GM10266 (cell line): ENCODE results near the gene NTRK2.

Experiments used
- DNase-seq: peaks from one replicate; pipeline ENCODE4 v3.0.0; 2012; ENCODE audit errors: extremely low spot score
- TF ChIP-seq, protein P1 (sequence below): IDR thresholded peaks from 2 replicates; pipeline ENCODE4 v1.5.1; 2012; ENCODE audit warnings: mild to moderate bottlenecking, low read depth; ENCODE audit not compliant: control insufficient read depth, insufficient read depth; ENCODE audit errors: missing control alignments

The NTRK2 gene

DNA sequence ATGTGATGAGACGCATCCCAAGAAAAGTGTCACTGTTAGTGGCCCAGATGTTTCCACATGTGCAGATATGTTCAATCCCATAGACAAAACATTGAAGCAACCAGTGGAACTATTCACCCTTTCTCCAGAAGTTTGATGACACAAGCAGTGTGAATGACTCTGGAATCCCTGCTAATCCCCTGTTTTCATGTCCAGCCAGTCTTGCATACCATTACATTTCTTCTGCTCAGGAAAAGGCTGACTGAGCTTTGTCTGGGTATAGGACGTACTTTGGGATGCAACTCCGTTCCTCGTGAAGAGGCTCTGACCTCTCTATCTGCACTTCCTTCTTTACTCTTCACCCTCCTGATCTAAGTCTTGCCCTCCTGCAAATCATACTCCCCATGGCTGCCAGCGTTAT, 172.4 kb downstream of the NTRK2 start:
- no peak for DNase-seq
- TF ChIP-seq, protein P1, sequence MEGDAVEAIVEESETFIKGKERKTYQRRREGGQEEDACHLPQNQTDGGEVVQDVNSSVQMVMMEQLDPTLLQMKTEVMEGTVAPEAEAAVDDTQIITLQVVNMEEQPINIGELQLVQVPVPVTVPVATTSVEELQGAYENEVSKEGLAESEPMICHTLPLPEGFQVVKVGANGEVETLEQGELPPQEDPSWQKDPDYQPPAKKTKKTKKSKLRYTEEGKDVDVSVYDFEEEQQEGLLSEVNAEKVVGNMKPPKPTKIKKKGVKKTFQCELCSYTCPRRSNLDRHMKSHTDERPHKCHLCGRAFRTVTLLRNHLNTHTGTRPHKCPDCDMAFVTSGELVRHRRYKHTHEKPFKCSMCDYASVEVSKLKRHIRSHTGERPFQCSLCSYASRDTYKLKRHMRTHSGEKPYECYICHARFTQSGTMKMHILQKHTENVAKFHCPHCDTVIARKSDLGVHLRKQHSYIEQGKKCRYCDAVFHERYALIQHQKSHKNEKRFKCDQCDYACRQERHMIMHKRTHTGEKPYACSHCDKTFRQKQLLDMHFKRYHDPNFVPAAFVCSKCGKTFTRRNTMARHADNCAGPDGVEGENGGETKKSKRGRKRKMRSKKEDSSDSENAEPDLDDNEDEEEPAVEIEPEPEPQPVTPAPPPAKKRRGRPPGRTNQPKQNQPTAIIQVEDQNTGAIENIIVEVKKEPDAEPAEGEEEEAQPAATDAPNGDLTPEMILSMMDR: no peak

DNA sequence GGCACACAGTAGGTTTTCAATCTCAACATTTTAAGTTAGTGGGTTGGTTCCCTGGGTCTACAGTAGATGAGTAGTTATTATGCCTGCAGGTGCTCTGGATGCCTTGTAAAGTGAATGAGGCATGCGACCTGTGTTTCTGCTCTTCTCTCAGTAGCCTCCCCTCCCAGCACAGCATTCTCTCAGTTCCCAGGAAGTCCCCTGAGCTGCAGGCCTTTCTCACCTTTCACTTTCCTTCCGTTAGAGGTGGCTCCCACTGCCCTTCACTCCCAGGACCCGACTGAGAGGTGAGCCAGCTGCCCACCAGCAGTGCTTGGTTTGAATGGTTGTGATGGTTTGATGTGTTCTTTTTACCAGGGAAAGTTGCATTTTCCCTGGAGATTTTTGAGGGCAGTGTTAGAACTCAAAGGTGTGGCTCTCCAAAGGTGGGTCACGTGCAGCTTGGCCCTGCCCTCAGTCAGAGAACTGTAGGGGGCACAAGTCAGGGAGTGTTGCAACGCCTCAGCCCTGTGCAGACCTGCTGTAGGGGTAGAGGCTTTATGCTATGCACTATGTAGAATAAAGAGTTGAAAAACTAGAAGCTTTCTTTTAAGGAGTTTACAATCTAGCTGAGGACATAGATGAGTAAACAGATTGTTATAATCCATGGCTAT, 173.8 kb downstream of the NTRK2 start:
- DNase-seq: no peak
- TF ChIP-seq, protein P1: no peak

DNA sequence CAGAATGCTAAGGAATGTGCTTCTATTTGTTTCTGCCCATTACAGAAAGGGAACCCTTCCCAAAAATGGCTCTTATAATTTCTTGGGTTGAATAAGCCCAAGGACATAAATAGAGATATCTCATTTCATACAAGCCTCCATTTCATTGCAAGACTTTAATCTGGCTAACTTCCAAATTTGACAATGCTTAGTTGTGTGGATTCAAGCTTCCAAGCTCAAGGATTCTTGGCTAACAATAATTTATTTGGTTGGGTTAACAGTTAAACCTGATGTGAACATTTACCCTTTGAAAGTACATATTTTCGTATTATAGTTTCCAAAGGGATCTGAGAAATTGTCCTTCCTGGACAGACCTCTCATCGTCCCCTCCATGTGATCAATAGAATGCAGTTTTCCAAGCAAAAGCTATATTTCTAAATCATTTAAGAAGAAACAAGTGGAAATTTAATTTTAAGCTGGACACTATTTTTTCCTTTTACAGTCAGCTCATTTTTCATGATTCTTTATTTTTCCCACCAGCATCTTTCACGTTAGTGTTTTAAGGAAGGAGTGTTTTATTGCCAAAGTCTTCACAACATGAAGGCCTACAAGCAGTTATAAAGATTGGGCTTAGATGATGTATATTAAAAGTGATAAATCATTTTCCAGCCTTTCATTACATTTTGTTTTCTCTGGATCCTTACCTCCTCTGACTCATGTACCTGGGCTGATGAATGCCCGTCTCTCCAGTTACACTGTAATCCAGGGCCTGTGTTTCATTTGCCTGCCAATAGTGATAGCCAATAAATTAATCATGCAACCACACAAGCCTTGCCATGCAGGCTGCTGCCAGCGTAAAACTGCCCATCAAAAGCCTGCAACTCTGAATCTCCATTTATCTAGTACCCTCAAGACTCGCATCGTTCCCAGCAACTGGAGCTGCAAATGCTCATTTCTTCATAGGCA, 176.7 kb downstream of the NTRK2 start:
- no peak for DNase-seq
- TF ChIP-seq, protein P1: no peak

DNA sequence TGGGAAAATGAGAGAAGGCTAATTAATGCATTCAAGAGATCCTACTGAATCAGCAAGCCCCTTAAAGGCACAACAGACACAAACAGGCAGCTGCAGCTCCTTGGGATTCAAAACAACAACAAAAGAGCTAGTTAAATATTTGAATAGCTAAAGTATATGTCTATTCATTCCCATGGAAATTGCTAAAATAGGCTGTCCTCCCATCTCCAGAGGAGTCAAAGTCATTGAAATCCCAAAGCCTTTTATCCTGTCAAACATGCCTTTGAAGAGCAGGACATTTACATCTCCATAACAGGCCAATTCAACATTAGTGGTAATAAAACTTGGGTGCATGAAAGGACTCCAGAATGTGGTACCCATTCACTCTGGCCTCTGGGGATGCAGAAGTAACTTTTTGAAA, 177.4 kb downstream of the NTRK2 start:
- DNase-seq: no peak
- TF ChIP-seq, protein P1: no peak

DNA sequence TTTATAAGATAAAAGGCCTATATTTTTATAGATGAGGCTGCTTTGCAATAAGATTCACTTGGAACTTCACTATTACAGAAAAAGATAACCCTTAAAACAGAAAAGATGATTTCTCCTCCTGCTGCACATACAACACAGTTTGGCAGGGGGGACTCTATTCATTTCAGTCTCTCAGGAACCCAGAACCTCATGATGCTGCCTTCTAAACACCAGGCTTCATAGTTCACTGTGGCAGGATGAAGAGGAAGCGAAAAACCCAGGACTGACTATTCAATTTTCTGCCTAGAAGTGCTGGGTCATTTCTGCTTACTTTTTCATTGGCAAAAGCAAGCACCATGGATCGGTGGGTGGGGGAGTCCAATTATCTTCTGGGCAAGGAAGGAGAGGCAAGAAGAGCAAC, 179.5 kb downstream of the NTRK2 start:
- TF ChIP-seq, protein P1: no peak
- DNase-seq: no peak

DNA sequence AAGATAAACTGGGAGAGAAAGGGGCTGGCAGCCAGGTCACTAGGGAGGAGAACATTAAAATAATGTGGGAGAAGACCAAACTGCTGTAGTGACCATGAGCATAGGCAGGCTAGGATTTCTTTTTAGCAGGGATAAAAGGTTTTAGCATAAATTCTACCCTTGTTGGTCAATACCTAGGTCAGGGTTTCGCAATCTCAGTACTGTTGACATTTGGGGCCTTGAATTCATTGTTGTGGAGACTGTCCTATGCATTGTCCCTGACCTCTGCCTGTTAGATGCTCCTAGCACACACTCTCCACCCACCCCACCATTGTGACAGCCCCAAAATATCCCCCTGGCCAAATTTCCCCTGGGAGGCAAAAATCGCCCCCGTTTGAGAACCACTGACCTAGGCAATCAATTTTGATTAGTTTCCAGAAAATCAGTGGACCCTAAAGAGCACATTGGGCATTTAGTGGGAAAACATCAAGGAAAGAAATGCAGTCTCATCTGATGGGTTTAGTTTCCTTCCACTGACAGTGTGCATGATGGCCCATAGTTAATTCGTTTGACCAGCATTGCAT, 181.4 kb downstream of the NTRK2 start:
- TF ChIP-seq, protein P1: no peak
- no peak for DNase-seq

DNA sequence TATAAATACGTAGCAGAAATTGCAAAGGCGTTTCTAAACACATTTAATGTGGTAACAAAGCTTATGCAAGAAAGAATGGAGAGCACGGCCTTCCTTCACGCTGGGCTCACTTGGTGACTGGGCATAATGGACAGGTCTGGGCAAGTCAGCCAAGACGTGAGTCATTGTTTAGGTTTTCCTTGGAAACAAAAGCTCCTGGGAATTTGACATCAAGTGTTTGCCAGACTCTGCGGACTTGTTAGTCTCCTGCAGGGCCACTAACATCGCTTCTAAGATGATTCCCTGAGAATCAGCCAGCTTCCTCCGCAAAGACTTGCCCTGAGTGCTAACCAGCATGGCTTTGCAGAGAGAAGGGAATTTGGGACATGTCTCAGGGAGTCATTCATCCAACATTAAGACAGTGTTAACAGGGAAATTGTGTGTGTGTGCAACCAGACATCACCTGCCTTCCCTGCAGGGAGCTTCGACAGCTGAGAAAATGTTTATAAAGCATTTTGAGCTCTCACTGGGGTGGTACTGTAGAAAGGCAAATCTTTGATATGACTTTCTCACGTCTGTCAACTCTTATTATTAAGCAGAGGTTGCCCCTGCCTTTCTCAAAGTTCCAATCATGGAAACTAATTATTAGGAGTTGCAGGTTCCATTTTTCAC, 182.5 kb downstream of the NTRK2 start:
- TF ChIP-seq, protein P1: no peak
- no peak for DNase-seq
